Uterus (tissue), 4 donors: ENCODE measurements around the gene MS4A1. TPM values are rescaled to one million over a fixed set of nuclear protein-coding genes. Genes with fewer than 3 reads are reported as not detected.
"Not testable (repeated sequence)": the region's sequence is repeated elsewhere in the genome, so short reads cannot be mapped to it uniquely, and the experiment has no call there.

ENCODE experiments used
- DNase-seq, 2 donors: peaks; one replicate each; pipeline ENCODE4 v3.0.0-alpha.2; 2019 to 2020
- H3K27ac ChIP-seq, 2 donors: fragments of 200-600 bp; sonication (generic); 1 replicate in 1 of 2; 2 replicates in 1 of 2; pipeline ENCODE4 v1.5.1; 2016 to 2018
- H3K27me3 ChIP-seq, 2 donors: fragments of 200-600 bp; sonication (generic); one replicate each; pipeline ENCODE4 v1.5.1; 2018 to 2019; ENCODE audit warnings: control low read depth in 1 of 2
- H3K36me3 ChIP-seq, 2 donors: fragments of 200-600 bp; sonication (generic); one replicate each; pipeline ENCODE4 v1.5.1; 2019; ENCODE audit warnings: control low read depth in 1 of 2
- H3K4me1 ChIP-seq, 2 donors: fragments of 200-600 bp; sonication (generic); one replicate each; pipeline ENCODE4 v1.5.1; 2018 to 2019; ENCODE audit warnings: control low read depth in 1 of 2
- H3K4me3 ChIP-seq, 2 donors: fragments of 200-600 bp; sonication (generic); 1 replicate in 1 of 2; 2 replicates in 1 of 2; pipeline ENCODE4 v1.5.1; 2018 to 2019; ENCODE audit warnings: mild to moderate bottlenecking in 1 of 2
- H3K9me3 ChIP-seq, 2 donors: fragments of 200-600 bp; sonication (generic); one replicate each; pipeline ENCODE4 v1.5.1; 2019; ENCODE audit warnings: control low read depth in 1 of 2
- POLR2A ChIP-seq, 2 donors: fragments of 450-650 bp; IDR thresholded peaks; one replicate each; pipeline ENCODE4 v1.6.1; 2016; ENCODE audit warnings: antibody characterized with exemption in 2 of 2, mild to moderate bottlenecking in 1 of 2, moderate library complexity in 1 of 2
- intact Hi-C: fragments of 100-400 bp; cut with DNase I; formaldehyde crosslinking; loops from one replicate; pipeline ENCODE4 v1.15.1; 2023; ENCODE audit warnings: low total_unique reads
- total RNA-seq, 4 donors: library from RNA; depleted of rRNA in 3 of 4; stranded (reverse); fragments of >200 nt in 3 of 4; gene quantifications; one replicate each; pipeline versions ENCODE4 v1.1.0 to v1.2.4, GENCODE V29; 2014 to 2023
- TF ChIP-seq, protein P1 (sequence below), 4 experiments: fragments of 200-600 bp in 2 of 4; fragments of 450-650 bp in 2 of 4; sonication (generic) in 2 of 4; IDR thresholded peaks; one replicate each; pipeline ENCODE4 v1.5.1; 2016 to 2019; ENCODE audit warnings: antibody characterized with exemption in 4 of 4, mild to moderate bottlenecking in 2 of 4, moderate library complexity in 1 of 4
- donor health status: DM: yes; HTN: yes; CAD: no.

Gene MS4A1
- total RNA-seq, 4 donors from 2014 or later = 0.12 to 1.9 (median 0.59) TPM; not detected in 1

- no peak overlapping the region for H3K4me3 ChIP-seq
- intact Hi-C loops = no loop called here
- H3K27me3 ChIP-seq = no peaks in the 10 kb centered on the region
- no peak for DNase-seq
- no peaks in the 10 kb centered on the region for H3K36me3 ChIP-seq
- no peak for TF ChIP-seq POLR2A (IDR thresholded peaks at IDR 0.05)
- TF ChIP-seq, protein P1, sequence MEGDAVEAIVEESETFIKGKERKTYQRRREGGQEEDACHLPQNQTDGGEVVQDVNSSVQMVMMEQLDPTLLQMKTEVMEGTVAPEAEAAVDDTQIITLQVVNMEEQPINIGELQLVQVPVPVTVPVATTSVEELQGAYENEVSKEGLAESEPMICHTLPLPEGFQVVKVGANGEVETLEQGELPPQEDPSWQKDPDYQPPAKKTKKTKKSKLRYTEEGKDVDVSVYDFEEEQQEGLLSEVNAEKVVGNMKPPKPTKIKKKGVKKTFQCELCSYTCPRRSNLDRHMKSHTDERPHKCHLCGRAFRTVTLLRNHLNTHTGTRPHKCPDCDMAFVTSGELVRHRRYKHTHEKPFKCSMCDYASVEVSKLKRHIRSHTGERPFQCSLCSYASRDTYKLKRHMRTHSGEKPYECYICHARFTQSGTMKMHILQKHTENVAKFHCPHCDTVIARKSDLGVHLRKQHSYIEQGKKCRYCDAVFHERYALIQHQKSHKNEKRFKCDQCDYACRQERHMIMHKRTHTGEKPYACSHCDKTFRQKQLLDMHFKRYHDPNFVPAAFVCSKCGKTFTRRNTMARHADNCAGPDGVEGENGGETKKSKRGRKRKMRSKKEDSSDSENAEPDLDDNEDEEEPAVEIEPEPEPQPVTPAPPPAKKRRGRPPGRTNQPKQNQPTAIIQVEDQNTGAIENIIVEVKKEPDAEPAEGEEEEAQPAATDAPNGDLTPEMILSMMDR (IDR thresholded peaks at IDR 0.05) = no peak
- no peaks in the 10 kb centered on the region for H3K4me1 ChIP-seq
- H3K9me3 ChIP-seq = no peaks in the 10 kb centered on the region
- no peak overlapping the region for H3K27ac ChIP-seq
Measured at GRCh38 chr11:60433401-60433800, 22.2 kb upstream of the MS4A1 start.

DNA sequence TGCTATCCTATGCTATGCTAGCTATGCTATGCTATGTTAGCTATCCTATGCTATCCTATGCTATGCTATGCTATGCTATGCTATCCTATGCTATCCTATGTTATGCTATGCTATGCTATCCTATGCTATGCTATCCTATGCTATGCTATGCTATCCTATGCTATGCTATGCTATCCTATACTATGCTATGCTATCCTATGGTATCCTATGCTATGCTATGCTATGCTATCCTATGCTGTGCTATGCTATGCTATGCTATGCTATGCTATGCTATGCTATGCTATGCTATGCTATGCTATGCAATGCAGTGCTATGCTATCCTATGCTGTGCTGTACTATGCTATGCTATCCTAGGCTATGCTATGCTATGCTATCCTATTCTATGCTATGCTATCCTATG is 8.6 kb upstream of the MS4A1 start:
- intact Hi-C loops = no loop called here
- no peaks in the 10 kb centered on the region for H3K36me3 ChIP-seq
- H3K4me1 ChIP-seq = no peaks in the 10 kb centered on the region
- TF ChIP-seq POLR2A (IDR thresholded peaks at IDR 0.05) = no peak
- TF ChIP-seq, protein P1 (IDR thresholded peaks at IDR 0.05) = no peak
- H3K27ac ChIP-seq = no peak overlapping the region
- no peak for DNase-seq
- no peak overlapping the region for H3K4me3 ChIP-seq
- no peaks in the 10 kb centered on the region for H3K9me3 ChIP-seq
- no peaks in the 10 kb centered on the region for H3K27me3 ChIP-seq

- no peak for DNase-seq
- no peak overlapping the region for H3K27ac ChIP-seq
- H3K27me3 ChIP-seq = no peaks in the 10 kb centered on the region
- TF ChIP-seq POLR2A (IDR thresholded peaks at IDR 0.05) = no peak
- TF ChIP-seq, protein P1 (IDR thresholded peaks at IDR 0.05) = no peak
- no peaks in the 10 kb centered on the region for H3K9me3 ChIP-seq
- no peak overlapping the region for H3K4me3 ChIP-seq
- H3K4me1 ChIP-seq = no peaks in the 10 kb centered on the region
- intact Hi-C loops = no loop called here
- H3K36me3 ChIP-seq = no peaks in the 10 kb centered on the region
Measured at GRCh38 chr11:60447846-60448245, 7.8 kb upstream of the MS4A1 start.

DNA sequence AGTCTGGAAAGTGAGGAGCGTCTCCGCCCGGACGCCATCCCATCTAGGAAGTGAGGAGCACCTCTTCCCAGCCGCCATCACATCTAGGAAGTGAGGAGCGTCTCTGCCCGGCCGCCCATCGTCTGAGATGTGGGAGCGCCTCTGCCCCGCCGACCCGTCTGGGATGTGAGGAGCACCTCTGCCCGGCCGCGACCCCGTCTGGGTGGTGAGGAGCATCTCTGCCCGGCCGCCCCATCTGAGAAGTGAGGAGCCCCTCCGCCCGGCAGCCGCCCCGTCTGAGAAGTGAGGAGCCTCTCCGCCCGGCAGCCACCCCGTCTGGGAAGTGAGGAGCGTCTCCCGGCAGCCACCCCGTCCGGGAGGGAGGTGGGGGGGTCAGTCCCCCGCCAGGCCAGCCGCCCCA is 4.5 kb upstream of the MS4A1 start:
- H3K4me1 ChIP-seq, H3K4me3 ChIP-seq, H3K27me3 ChIP-seq, H3K9me3 ChIP-seq, H3K27ac ChIP-seq, intact Hi-C loops, DNase-seq, H3K36me3 ChIP-seq: not testable (repeated sequence)

- TF ChIP-seq POLR2A (IDR thresholded peaks at IDR 0.05) = no peak
- TF ChIP-seq, protein P1 (IDR thresholded peaks at IDR 0.05) = no peak
- DNase-seq = no peak
- Histone ChIP-seq H3K27ac (no peak overlapping the region), H3K4me3 (no peak overlapping the region), H3K27me3 (no peaks in the 10 kb centered on the region), H3K9me3 (no peaks in the 10 kb centered on the region), H3K4me1 (no peaks in the 10 kb centered on the region), H3K36me3 (no peaks in the 10 kb centered on the region)
- intact Hi-C loops = no loop called here
Measured at GRCh38 chr11:60454212-60454611, 1.4 kb upstream of the MS4A1 start.

DNA sequence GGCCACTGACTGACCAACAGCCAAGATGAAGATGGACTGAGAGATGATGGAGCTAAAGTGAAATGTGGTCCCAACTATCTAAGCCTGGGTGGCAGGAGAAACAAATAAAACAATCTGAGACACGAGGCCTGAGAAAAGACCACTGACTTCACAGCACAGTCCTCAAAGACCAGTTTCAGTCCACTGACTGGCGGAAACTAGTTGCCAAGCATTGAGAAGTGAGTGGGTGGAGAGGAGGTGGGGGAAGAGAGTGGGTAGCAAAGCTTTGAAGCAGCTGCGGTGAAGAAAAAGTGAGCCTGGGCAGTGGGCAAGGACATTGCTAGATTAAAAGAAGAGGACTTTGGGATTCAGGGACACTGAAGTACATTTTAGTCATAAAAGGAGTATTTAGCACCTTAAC is 1.9 kb downstream of the MS4A1 start:
- intact Hi-C loops = no loop called here
- TF ChIP-seq, protein P1 (IDR thresholded peaks at IDR 0.05) = no peak
- no peak for TF ChIP-seq POLR2A (IDR thresholded peaks at IDR 0.05)
- H3K36me3 ChIP-seq = no peaks in the 10 kb centered on the region
- no peaks in the 10 kb centered on the region for H3K9me3 ChIP-seq
- H3K4me1 ChIP-seq = no peaks in the 10 kb centered on the region
- H3K27me3 ChIP-seq = no peaks in the 10 kb centered on the region
- H3K27ac ChIP-seq = no peak overlapping the region
- no peak overlapping the region for H3K4me3 ChIP-seq
- no peak for DNase-seq
